CD8-positive, alpha-beta memory T cell (primary cell): Measurements from ENCODE around the gene CGB7. TPM values are rescaled to one million over a fixed set of nuclear protein-coding genes. Genes with fewer than 3 reads are reported as not detected.
"Not testable (repeated sequence)": the region's sequence is repeated elsewhere in the genome, so short reads cannot be mapped to it uniquely, and the experiment has no call there.

Experiments used
- CTCF ChIA-PET: fragments of 350-600 bp; sonication (Branson Sonifier 250); formaldehyde crosslinking; loops from one replicate; lab custom pipeline; 2021; ENCODE audit warnings: antibody characterized with exemption; lab: Charles Lee
- POLR2A ChIA-PET: fragments of 350-600 bp; sonication (Branson Sonifier 250); formaldehyde crosslinking; loops from one replicate; lab custom pipeline; 2021; ENCODE audit warnings: antibody characterized with exemption; lab: Charles Lee
- DNase-seq, 5 donors: peaks; one replicate each; pipeline versions ENCODE4 v3.0.0 to v3.0.0-alpha.2; 2020 to 2022; ENCODE audit warnings: mixed read lengths in 1 of 5
- H3K27ac ChIP-seq: one replicate; pipeline ENCODE4 v1.7.0; 2013; ENCODE audit warnings: low read depth, mild to moderate bottlenecking, low read length, moderate library complexity
- H3K27me3 ChIP-seq: 2 replicates; pipeline ENCODE4 v1.7.0; 2013; ENCODE audit warnings: low read length, mild to moderate bottlenecking; ENCODE audit not compliant: insufficient read depth, poor library complexity, severe bottlenecking
- H3K36me3 ChIP-seq: 2 replicates; pipeline ENCODE4 v1.7.0; 2013; ENCODE audit warnings: mild to moderate bottlenecking, low read length, moderate library complexity; ENCODE audit not compliant: insufficient read depth
- H3K4me1 ChIP-seq: 2 replicates; pipeline ENCODE4 v1.7.0; 2013; ENCODE audit warnings: mild to moderate bottlenecking, low read length, moderate library complexity; ENCODE audit not compliant: insufficient read depth
- H3K4me3 ChIP-seq: 2 replicates; pipeline ENCODE4 v1.7.0; 2013; ENCODE audit warnings: mild to moderate bottlenecking, low read length
- H3K9me3 ChIP-seq: 2 replicates; pipeline ENCODE4 v1.7.0; 2013; ENCODE audit warnings: mild to moderate bottlenecking, low read length
- H3K27ac Mint-ChIP-seq, 8 donors: one replicate each; pipeline ENCODE4 v1.8.0; 2020 to 2021; ENCODE audit warnings: mixed read lengths in 8 of 8, mild to moderate bottlenecking in 6 of 8, inconsistent platforms in 3 of 8, moderate library complexity in 3 of 8
- H3K27me3 Mint-ChIP-seq, 2 donors: one replicate each; pipeline ENCODE4 v1.8.0; 2020 to 2021; ENCODE audit warnings: mixed read lengths in 2 of 2, mild to moderate bottlenecking in 1 of 2, moderate library complexity in 1 of 2
- H3K36me3 Mint-ChIP-seq, 3 donors: one replicate each; pipeline ENCODE4 v1.8.0; 2020 to 2021; ENCODE audit warnings: mixed read lengths in 3 of 3, inconsistent platforms in 1 of 3, mild to moderate bottlenecking in 1 of 3
- H3K4me1 Mint-ChIP-seq, 3 donors: one replicate each; pipeline ENCODE4 v1.8.0; 2020 to 2021; ENCODE audit warnings: mixed read lengths in 3 of 3, inconsistent platforms in 1 of 3, mild to moderate bottlenecking in 1 of 3
- H3K4me3 Mint-ChIP-seq, 7 donors: one replicate each; pipeline ENCODE4 v1.8.0; 2020 to 2021; ENCODE audit warnings: mixed read lengths in 7 of 7, mild to moderate bottlenecking in 6 of 7, moderate library complexity in 4 of 7, inconsistent platforms in 2 of 7
- H3K9me3 Mint-ChIP-seq, 5 donors: one replicate each; pipeline ENCODE4 v1.8.0; 2020 to 2022; ENCODE audit warnings: mixed read lengths in 5 of 5, mild to moderate bottlenecking in 3 of 5, moderate library complexity in 2 of 5, inconsistent platforms in 1 of 5
- polyA plus RNA-seq: library from polyadenylated mRNA; unstranded; fragments of 300-500 nt; fragmentation: Illumina TruSeq; gene quantifications from one replicate; pipeline ENCODE4 v1.2.3, GENCODE V29; 2021
- total RNA-seq, 2 experiments: library from RNA; stranded (reverse); gene quantifications; one replicate each; pipeline ENCODE4 v1.2.3, GENCODE V29; 2021

CGB7 gene
- total and polyA plus RNA-seq, 3 experiments from 2014 or later, result not detected

- Mint-ChIP-seq H3K4me3 (no peak overlapping the region), H3K27ac (no peak overlapping the region), H3K27me3 (peaks cover 0 to 3% of the 10 kb centered on the region in 2 donors), H3K9me3 (no peaks in the 10 kb centered on the region), H3K36me3 (no peaks in the 10 kb centered on the region), H3K4me1 (peaks cover 21 to 40% (median 23%) of the 10 kb centered on the region in 3 donors)
- DNase-seq, result no peak
- CTCF ChIA-PET, result interaction anchor here (1.2 kb wide), 1 partner anchor 29 kb away, joined by 4 read pairs; the partner anchor contains the start of genes GYS1 and RUVBL2
- Histone ChIP-seq H3K36me3 (no peaks in the 10 kb centered on the region), H3K27ac (no peak overlapping the region), H3K4me3 (no peak overlapping the region), H3K9me3 (no peaks in the 10 kb centered on the region), H3K4me1 (peaks cover 6% of the 10 kb centered on the region), H3K27me3 (no peaks in the 10 kb centered on the region)
- POLR2A ChIA-PET, result no interaction called here
These were observed 35.4 kb downstream of the CGB7 start for GRCh38 chr19:49022116-49022515.

- H3K4me1 ChIP-seq, result peaks cover 6% of the 10 kb centered on the region
- peaks cover 21 to 42% (median 23%) of the 10 kb centered on the region in 3 donors for H3K4me1 Mint-ChIP-seq
- peak overlapping the region in 6 of 8 donors; percentile 1 to 88 (median 14) for H3K27ac Mint-ChIP-seq
- no peak overlapping the region for H3K4me3 ChIP-seq
- ChIA-PET POLR2A (no interaction called here), CTCF (no interaction called here)
- no peak overlapping the region for H3K27ac ChIP-seq
- H3K27me3 ChIP-seq, result no peaks in the 10 kb centered on the region
- no peaks in the 10 kb centered on the region for H3K9me3 ChIP-seq
- no peaks in the 10 kb centered on the region for H3K36me3 ChIP-seq
- peak overlapping the region in 5 of 7 donors; percentile 0 to 48 (median 23) for H3K4me3 Mint-ChIP-seq
- peaks cover 0 to 3% of the 10 kb centered on the region in 2 donors for H3K27me3 Mint-ChIP-seq
- H3K9me3 Mint-ChIP-seq, result no peaks in the 10 kb centered on the region
- no peaks in the 10 kb centered on the region for H3K36me3 Mint-ChIP-seq
- DNase-seq, result no peak
These were observed 36.3 kb downstream of the CGB7 start for GRCh38 chr19:49020931-49021895.

GRCh38 chr19:49020342-49020741 is 37.2 kb downstream of the CGB7 start:
- H3K4me1 ChIP-seq, result peaks cover 6% of the 10 kb centered on the region
- Mint-ChIP-seq H3K4me1 (peaks cover 21 to 42% (median 23%) of the 10 kb centered on the region in 3 donors), H3K36me3 (peaks cover 0 to 3% (median 0%) of the 10 kb centered on the region in 3 donors), H3K27me3 (peaks cover 0 to 3% of the 10 kb centered on the region in 2 donors), H3K27ac (peak overlapping the region in 2 of 8 donors; percentile 40 to 68), H3K4me3 (peak overlapping the region in 5 of 7 donors; percentile 46 to 90 (median 57)), H3K9me3 (no peaks in the 10 kb centered on the region)
- no peaks in the 10 kb centered on the region for H3K9me3 ChIP-seq
- POLR2A ChIA-PET, result interaction anchor here (0.8 kb wide), 1 partner anchor 27 kb away, joined by 4 read pairs; the partner anchor contains the start of genes GYS1 and RUVBL2
- no peaks in the 10 kb centered on the region for H3K36me3 ChIP-seq
- H3K4me3 ChIP-seq, result no peak overlapping the region
- H3K27me3 ChIP-seq, result no peaks in the 10 kb centered on the region
- no peak for DNase-seq
- CTCF ChIA-PET, result no interaction called here
- no peak overlapping the region for H3K27ac ChIP-seq

GRCh38 chr19:49019242-49019932 is 38.2 kb downstream of the CGB7 start:
- H3K27me3 Mint-ChIP-seq, result no peaks in the 10 kb centered on the region
- H3K4me1 ChIP-seq, result peaks cover 6% of the 10 kb centered on the region
- H3K27ac Mint-ChIP-seq, result peak overlapping the region in 6 of 8 donors; percentile 40 to 93 (median 84)
- ChIA-PET POLR2A (interaction anchor here (0.8 to 1.6 kb wide), 2 partner anchors 26 kb away, joined by 4 to 10 read pairs; partner anchors contain the start of genes GYS1 and RUVBL2), CTCF (interaction anchor here (0.7 to 3.4 kb wide), 5 partner anchors 20 to 87 kb away, joined by 3 to 25 read pairs (median 10); partner anchors contain the start of genes GYS1 and RUVBL2)
- H3K9me3 ChIP-seq, result no peaks in the 10 kb centered on the region
- H3K4me3 Mint-ChIP-seq, result peak overlapping the region; percentile 77 to 94 (median 89)
- H3K9me3 Mint-ChIP-seq, result no peaks in the 10 kb centered on the region
- H3K4me1 Mint-ChIP-seq, result peaks cover 21 to 42% (median 23%) of the 10 kb centered on the region in 3 donors
- H3K4me3 ChIP-seq, result peak overlapping the region; percentile 61
- no peaks in the 10 kb centered on the region for H3K36me3 ChIP-seq
- H3K36me3 Mint-ChIP-seq, result peaks cover 0 to 7% (median 0%) of the 10 kb centered on the region in 3 donors
- DNase-seq, result peak; percentile 47 to 74 (median 61)
- no peaks in the 10 kb centered on the region for H3K27me3 ChIP-seq
- no peak overlapping the region for H3K27ac ChIP-seq

- peak overlapping the region in 6 of 8 donors; percentile 40 to 93 (median 84) for H3K27ac Mint-ChIP-seq
- not testable (repeated sequence) for H3K27me3 Mint-ChIP-seq, H3K36me3 ChIP-seq, H3K9me3 Mint-ChIP-seq, H3K9me3 ChIP-seq, H3K27ac ChIP-seq, H3K4me1 ChIP-seq, H3K27me3 ChIP-seq
- peak overlapping the region; percentile 77 to 94 (median 89) for H3K4me3 Mint-ChIP-seq
- ChIA-PET CTCF (interaction anchor here (0.7 to 3.4 kb wide), 8 partner anchors 10 to 88 kb away, joined by 3 to 25 read pairs (median 6); partner anchors contain the start of genes FTL, GYS1 and RUVBL2), POLR2A (interaction anchor here (1.2 to 1.6 kb wide), 2 partner anchors 25 to 452 kb away, joined by 3 to 10 read pairs; partner anchors contain the start of genes GYS1 and RUVBL2)
- DNase-seq, result peak in 3 of 5 donors; percentile 16 to 36 (median 29)
- H3K36me3 Mint-ChIP-seq, result peaks cover 0 to 14% (median 0%) of the 10 kb centered on the region in 3 donors
- H3K4me1 Mint-ChIP-seq, result peaks cover 21 to 42% (median 23%) of the 10 kb centered on the region in 3 donors
- peak overlapping the region; percentile 61 for H3K4me3 ChIP-seq
These were observed 38.9 kb downstream of the CGB7 start for GRCh38 chr19:49018388-49019241.

GRCh38 chr19:49017666-49018351 is 39.7 kb downstream of the CGB7 start:
- peak overlapping the region; percentile 77 to 94 (median 89) for H3K4me3 Mint-ChIP-seq
- POLR2A ChIA-PET, result interaction anchor here (0.5 to 1.6 kb wide), 4 partner anchors 24 to 749 kb away, joined by 3 to 10 read pairs (median 3); partner anchors contain the start of genes AP2A1, GYS1 and RUVBL2

More at GRCh38 chr19:49017666-49018351, 39.7 kb downstream of the CGB7 start:
- H3K4me1 Mint-ChIP-seq, result peaks cover 21 to 42% (median 23%) of the 10 kb centered on the region in 3 donors
- Histone ChIP-seq H3K36me3 (no peaks in the 10 kb centered on the region), H3K4me1 (peaks cover 6% of the 10 kb centered on the region), H3K27ac (no peak overlapping the region), H3K27me3 (no peaks in the 10 kb centered on the region), H3K4me3 (peak overlapping the region; percentile 61), H3K9me3 (no peaks in the 10 kb centered on the region)
- CTCF ChIA-PET, result interaction anchor here (0.8 to 3.4 kb wide), 7 partner anchors 9 to 52 kb away, joined by 3 to 25 read pairs (median 10); partner anchors contain the start of genes FTL, GYS1 and RUVBL2
- H3K27me3 Mint-ChIP-seq, result no peaks in the 10 kb centered on the region
- DNase-seq, result peak; percentile 54 to 80 (median 65)
- H3K9me3 Mint-ChIP-seq, result no peaks in the 10 kb centered on the region
- H3K27ac Mint-ChIP-seq, result peak overlapping the region in 7 of 8 donors; percentile 17 to 92 (median 68)
- H3K36me3 Mint-ChIP-seq, result peaks cover 0 to 16% (median 0%) of the 10 kb centered on the region in 3 donors
